Measurements from ENCODE around the gene PLXNB1.

The PLXNB1 gene

GRCh38 chr3:48356419-48356818 is 73.5 kb downstream of the PLXNB1 start:
- no peak for DNase-seq

GRCh38 chr3:48353987-48354386 is 75.9 kb downstream of the PLXNB1 start:
- no peak for DNase-seq
